HG03469 (cell line): ENCODE results near the gene SLC39A1.
"Not testable (repeated sequence)": the region's sequence is repeated elsewhere in the genome, so short reads cannot be mapped to it uniquely, and the experiment has no call there.

Source experiments
- ATAC-seq: cut with Tn5 transposase; IDR thresholded peaks from one replicate; pipeline ENCODE4 v1.9.1; 2021; ENCODE audit warnings: mild to moderate bottlenecking, moderate library complexity, moderate number of reproducible peaks; ENCODE audit not compliant: unreplicated experiment

SLC39A1 gene

DNA sequence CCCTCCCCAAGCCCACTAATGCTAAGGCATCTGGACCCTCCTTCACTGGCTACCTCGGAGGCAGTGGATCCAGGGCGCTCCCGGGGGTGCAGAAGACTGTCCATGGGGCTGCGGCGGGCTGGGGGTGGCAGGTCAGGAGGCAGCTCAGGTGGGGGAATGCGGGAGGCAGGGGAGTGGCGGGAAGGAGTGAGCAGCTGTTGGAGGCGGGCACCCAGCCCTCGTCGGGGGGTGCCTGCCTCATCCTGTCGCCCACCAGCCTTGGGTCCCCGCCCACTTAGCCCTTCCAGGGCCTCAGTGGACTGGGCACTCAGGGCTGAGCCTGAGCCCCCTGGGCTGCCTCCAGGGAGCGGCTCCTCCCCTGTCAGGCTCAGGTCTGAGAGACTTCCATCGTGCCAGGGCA lies 29.9 kb downstream of the SLC39A1 start:
- ATAC-seq: no peak

- ATAC-seq: no peak
These were observed 30.9 kb downstream of the SLC39A1 start for GRCh38 chr1:153932156-153933131.

GRCh38 chr1:153929981-153930948 lies 33.1 kb downstream of the SLC39A1 start:
- no peak for ATAC-seq

DNA sequence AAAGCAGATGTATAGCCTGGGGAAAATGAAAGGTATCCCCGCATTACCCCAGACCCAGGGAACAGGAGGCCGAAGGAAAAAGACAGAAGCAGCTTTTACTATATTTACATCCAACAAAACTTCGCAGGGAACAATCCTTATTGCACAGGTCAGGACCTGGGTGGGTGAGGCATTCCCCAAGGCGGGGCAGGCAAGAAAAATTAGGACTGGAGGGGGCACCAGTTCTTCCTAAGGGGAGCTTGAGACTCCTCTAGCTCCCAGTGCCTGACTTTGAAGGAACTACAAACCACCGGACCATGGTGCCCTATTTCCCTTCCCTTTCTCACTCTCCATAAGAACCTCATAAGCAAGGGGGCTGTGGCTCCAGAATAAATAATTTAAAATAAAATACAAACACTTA lies 33.9 kb downstream of the SLC39A1 start:
- ATAC-seq: no peak

DNA sequence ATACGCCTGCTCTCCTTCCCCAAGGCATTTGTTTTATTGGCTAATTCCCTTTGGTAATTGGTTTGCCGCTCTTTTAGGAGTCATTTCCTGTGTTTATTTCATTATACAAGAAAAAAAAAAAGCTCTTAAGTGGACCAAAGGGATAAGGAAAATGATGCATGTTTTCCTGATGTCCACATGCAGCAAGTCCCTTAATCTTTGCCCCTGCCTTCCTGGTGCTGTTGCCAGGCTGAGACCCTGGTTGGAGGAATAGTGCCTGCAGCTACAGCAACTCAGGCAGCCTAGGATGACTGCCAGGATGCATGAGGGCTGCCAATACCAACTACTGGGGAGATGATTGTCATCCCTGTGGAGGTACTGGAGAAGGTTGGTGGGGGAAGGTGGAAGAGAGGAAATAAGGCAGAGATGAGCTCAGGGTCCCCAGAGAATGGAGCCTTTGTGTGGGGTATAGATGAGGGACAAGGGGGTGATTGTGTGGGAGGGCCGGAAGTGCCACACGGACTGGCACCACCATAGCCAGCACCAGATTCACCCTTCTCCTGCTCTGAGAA lies 34.5 kb downstream of the SLC39A1 start:
- ATAC-seq: no peak

- no peak for ATAC-seq
These were observed 35.1 kb downstream of the SLC39A1 start for GRCh38 chr1:153928245-153928644.

DNA sequence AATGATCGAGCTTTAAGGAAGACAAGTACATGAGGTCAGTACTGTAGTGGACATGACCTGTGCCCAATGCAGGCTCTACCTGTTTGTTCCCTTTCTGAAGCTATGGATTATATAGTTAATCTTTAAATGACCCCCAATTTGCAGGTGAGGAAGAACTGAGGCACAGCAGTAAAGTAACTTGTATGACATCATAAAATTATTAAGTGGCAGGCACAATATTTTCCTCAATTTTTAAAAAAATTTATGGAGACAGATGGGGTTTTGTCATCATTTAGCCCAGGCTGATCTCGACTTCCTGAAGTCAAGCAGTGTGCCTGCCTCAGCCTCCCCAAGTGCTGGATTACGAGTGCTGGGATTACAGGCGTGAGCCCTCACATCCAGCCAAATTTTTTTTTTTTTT lies 36.9 kb downstream of the SLC39A1 start:
- ATAC-seq: no peak

DNA sequence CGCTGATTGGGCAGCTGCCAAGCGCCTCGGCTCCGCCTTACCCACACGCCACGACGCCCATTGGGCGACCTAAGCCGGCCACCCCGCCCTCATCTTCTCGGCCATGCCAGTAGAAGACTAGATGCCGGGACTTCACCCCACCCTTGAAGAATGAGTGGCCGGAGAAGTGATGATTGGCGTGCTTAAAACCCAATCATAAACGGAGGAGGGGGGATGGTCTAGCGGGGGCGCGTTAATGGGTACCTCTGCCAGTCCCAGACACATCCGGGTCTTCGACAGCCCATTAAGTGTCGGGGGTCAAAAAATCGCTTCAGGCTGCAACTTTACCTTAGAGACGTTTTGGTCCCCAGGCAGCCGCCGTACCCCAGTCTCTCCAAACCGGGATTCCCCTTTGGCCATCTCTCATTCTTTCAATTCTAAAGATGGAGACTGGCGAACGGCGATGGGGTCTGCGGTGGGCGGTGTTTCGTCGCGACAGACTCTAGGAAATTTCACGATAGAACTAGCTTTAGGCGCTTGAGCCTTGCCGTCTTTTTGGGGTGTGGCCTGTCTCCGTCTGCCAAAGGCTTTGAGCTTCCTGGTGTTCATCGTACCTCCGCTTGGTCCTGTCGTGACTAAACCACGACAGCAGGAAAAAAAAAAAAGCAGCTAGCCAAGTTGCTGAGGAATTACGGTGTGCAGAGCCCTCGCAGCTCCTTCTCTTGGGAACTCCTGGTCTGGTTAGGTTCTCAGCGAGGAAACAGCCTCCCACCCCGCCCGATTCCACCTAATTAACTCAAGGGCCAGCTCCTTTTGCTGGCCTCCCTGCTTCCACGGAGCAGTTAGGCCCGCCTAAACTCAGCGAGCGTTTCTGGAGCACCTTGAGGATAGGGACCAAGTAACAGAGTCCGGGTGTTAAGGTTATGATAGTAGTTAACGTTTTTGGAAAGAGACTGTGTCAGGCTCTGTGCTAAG lies 40.1 kb downstream of the SLC39A1 start, which contains the start of gene GATAD2B:
Gene GATAD2B, minus strand, starts transcription at position 1 of the 954 bp plus-strand sequence. CDS start 94,625 bp downstream, outside the sequence.
- peak; percentile 78 for ATAC-seq

- ATAC-seq: peak; percentile 6
These were observed 41.0 kb downstream of the SLC39A1 start for GRCh38 chr1:153922076-153922971.

GRCh38 chr1:153921803-153922075 lies 41.6 kb downstream of the SLC39A1 start:
- ATAC-seq: no peak

GRCh38 chr1:153921080-153921802 lies 42.1 kb downstream of the SLC39A1 start:
- no peak for ATAC-seq

- ATAC-seq: no peak
These were observed 43.2 kb downstream of the SLC39A1 start for GRCh38 chr1:153919876-153920852.

DNA sequence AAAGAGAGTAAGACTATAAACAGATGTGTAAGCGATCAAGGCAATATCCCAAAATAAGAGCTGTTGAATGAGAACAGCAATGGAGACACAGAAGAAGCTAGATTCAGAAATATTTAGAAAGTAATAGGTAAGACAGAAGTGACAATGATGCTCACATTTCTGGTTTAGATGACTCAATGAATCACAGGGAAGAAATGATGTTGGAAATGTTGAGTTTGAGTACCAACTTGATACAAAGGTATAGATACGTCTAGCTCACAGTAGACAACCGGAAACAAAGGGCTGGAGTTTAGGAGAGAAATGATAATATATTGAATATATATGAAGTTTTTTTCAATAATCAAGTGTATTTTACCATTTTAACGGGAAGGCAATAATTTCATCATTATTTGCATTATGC lies 47.0 kb downstream of the SLC39A1 start:
- ATAC-seq: no peak

- no peak for ATAC-seq
These were observed 51.0 kb downstream of the SLC39A1 start for GRCh38 chr1:153912349-153912748.

- not testable (repeated sequence) for ATAC-seq
These were observed 52.8 kb downstream of the SLC39A1 start for GRCh38 chr1:153910560-153910959.
